GDM1 (cell line): Measurements from ENCODE around the gene ERBB4.
"Not testable (repeated sequence)": the region's sequence is repeated elsewhere in the genome, so short reads cannot be mapped to it uniquely, and the experiment has no call there.

Experiments used
- DNase-seq: peaks from one replicate; lab custom pipeline; 2025; lab: John Stamatoyannopoulos, UW

ERBB4 gene

GRCh38 chr2:212299943-212300342 lies 238.7 kb downstream of the ERBB4 start:
- DNase-seq, result no peak

GRCh38 chr2:212299333-212299732 lies 239.3 kb downstream of the ERBB4 start:
- no peak for DNase-seq

GRCh38 chr2:212295571-212295970 lies 243.0 kb downstream of the ERBB4 start:
- DNase-seq, result no peak

- DNase-seq, result no peak
Measured at GRCh38 chr2:212294816-212295215, 243.8 kb downstream of the ERBB4 start.

- no peak for DNase-seq
Measured at GRCh38 chr2:212289301-212289700, 249.3 kb downstream of the ERBB4 start.

- DNase-seq, result no peak
Measured at GRCh38 chr2:212288308-212288707, 250.3 kb downstream of the ERBB4 start.

GRCh38 chr2:212284166-212284565 lies 254.4 kb downstream of the ERBB4 start:
- no peak for DNase-seq

- DNase-seq, result no peak
Measured at GRCh38 chr2:212282671-212283261, 255.8 kb downstream of the ERBB4 start.

- no peak for DNase-seq
Measured at GRCh38 chr2:212276813-212277212, 261.8 kb downstream of the ERBB4 start.

GRCh38 chr2:212274215-212274614 lies 264.4 kb downstream of the ERBB4 start:
- DNase-seq, result no peak

- no peak for DNase-seq
Measured at GRCh38 chr2:212271583-212271982, 267.0 kb downstream of the ERBB4 start.

- no peak for DNase-seq
Measured at GRCh38 chr2:212269005-212269404, 269.6 kb downstream of the ERBB4 start.

GRCh38 chr2:212266297-212266696 lies 272.3 kb downstream of the ERBB4 start:
- DNase-seq, result no peak

- no peak for DNase-seq
Measured at GRCh38 chr2:212265777-212266176, 272.8 kb downstream of the ERBB4 start.

GRCh38 chr2:212264187-212264586 lies 274.4 kb downstream of the ERBB4 start:
- no peak for DNase-seq

GRCh38 chr2:212259226-212259625 lies 279.4 kb downstream of the ERBB4 start:
- no peak for DNase-seq

GRCh38 chr2:212254339-212254738 lies 284.3 kb downstream of the ERBB4 start:
- DNase-seq, result no peak

- DNase-seq, result no peak
Measured at GRCh38 chr2:212249451-212249850, 289.2 kb downstream of the ERBB4 start.

- no peak for DNase-seq
Measured at GRCh38 chr2:212245880-212246279, 292.7 kb downstream of the ERBB4 start.

GRCh38 chr2:212242724-212243123 lies 295.9 kb downstream of the ERBB4 start:
- DNase-seq, result no peak

GRCh38 chr2:212238152-212238551 lies 300.4 kb downstream of the ERBB4 start:
- not testable (repeated sequence) for DNase-seq

GRCh38 chr2:212237350-212238095 lies 301.1 kb downstream of the ERBB4 start:
- no peak for DNase-seq

GRCh38 chr2:212228743-212229171 lies 309.8 kb downstream of the ERBB4 start:
- no peak for DNase-seq

GRCh38 chr2:212227755-212228154 lies 310.8 kb downstream of the ERBB4 start:
- no peak for DNase-seq
